Lung (tissue), 12 donors: ENCODE results near the gene DENND1C. TPM values are rescaled to one million over a fixed set of nuclear protein-coding genes. Genes with fewer than 3 reads are reported as not detected.

Experiments
- ATAC-seq: fragments of 200-7000 bp; cut with Tn5 transposase; one replicate; pipeline ENCODE4 v1.9.1; 2020; ENCODE audit warnings: moderate number of reproducible peaks; ENCODE audit not compliant: insufficient read depth, low FRiP score
- DNase-seq, 3 donors: peaks; one replicate each; pipeline ENCODE4 v3.0.0-alpha.2; 2013 to 2017
- H3K27ac ChIP-seq, 2 donors: one replicate each; pipeline ENCODE4 v1.5.1; 2013; ENCODE audit warnings: mild to moderate bottlenecking in 2 of 2, moderate library complexity in 2 of 2, control low read depth in 1 of 2, inconsistent platforms in 1 of 2, low read depth in 1 of 2, low read length in 1 of 2
- H3K27me3 ChIP-seq, 3 donors: one replicate each; pipeline ENCODE4 v1.5.1; 2013; ENCODE audit warnings: low read length in 2 of 3; ENCODE audit not compliant: control insufficient read depth in 3 of 3, insufficient read depth in 3 of 3
- H3K36me3 ChIP-seq, 4 donors: one replicate each; pipeline ENCODE4 v1.5.1; 2013; ENCODE audit warnings: low read length in 4 of 4, mild to moderate bottlenecking in 1 of 4, moderate library complexity in 1 of 4; ENCODE audit not compliant: control insufficient read depth in 4 of 4, insufficient read depth in 4 of 4
- H3K4me1 ChIP-seq, 5 donors: one replicate each; pipeline ENCODE4 v1.5.1; 2013; ENCODE audit warnings: low read length in 5 of 5, mild to moderate bottlenecking in 2 of 5, moderate library complexity in 1 of 5; ENCODE audit not compliant: control insufficient read depth in 5 of 5, insufficient read depth in 5 of 5
- H3K4me3 ChIP-seq: one replicate; pipeline ENCODE4 v1.5.1; 2013; ENCODE audit warnings: mild to moderate bottlenecking, control low read depth, moderate library complexity
- H3K9ac ChIP-seq, 2 donors: one replicate each; pipeline ENCODE4 v1.5.1; 2013; ENCODE audit warnings: low read length in 2 of 2, control low read depth in 1 of 2; ENCODE audit not compliant: insufficient read depth in 1 of 2
- H3K9me3 ChIP-seq, 4 donors: one replicate each; pipeline ENCODE4 v1.5.1; 2013; ENCODE audit warnings: low read length in 3 of 4, mild to moderate bottlenecking in 1 of 4, moderate library complexity in 1 of 4; ENCODE audit not compliant: control insufficient read depth in 4 of 4, insufficient read depth in 3 of 4
- CTCF ChIP-seq: IDR thresholded peaks from 2 replicates; pipeline ENCODE4 v1.5.1; 2012; ENCODE audit warnings: mild to moderate bottlenecking; ENCODE audit errors: control extremely low read depth, extremely low read depth
- WGBS, 2 donors: extraction: QIAGEN DNeasy Blood & Tissue Kit; methylation state at CpG; one replicate each; pipeline ENCODE4 v1.1.7; 2013; 5-methylcytosine and 5-hydroxymethylcytosine counted together
- polyA plus RNA-seq, 2 donors: library from polyadenylated mRNA; stranded (reverse); fragments of 200-250 nt; gene quantifications; one replicate each; pipeline ENCODE4 v1.2.1, GENCODE V29; 2013
- total RNA-seq, 2 donors: library from RNA; depleted of rRNA in 1 of 2; stranded (reverse); fragments of >200 nt in 1 of 2; gene quantifications; one replicate each; pipeline ENCODE4 v1.2.1, GENCODE V29; 2014 to 2021
- donor health status: control.
- donor health status: control.
- donor health status: Bipolar disorder and iron deficiency.
- donor health status: healthy.
- donor health status: DM: yes; HTN: yes; CAD: no.

The DENND1C gene
- total and polyA plus RNA-seq, 4 donors, result 2.7 to 11.0 (median 9.3) TPM

- DNase-seq, result no peak
Observed at GRCh38 chr19:6521718-6522646, 40.4 kb upstream of the DENND1C start.

GRCh38 chr19:6519289-6519688, 37.7 kb upstream of the DENND1C start:
- H3K27ac ChIP-seq, result no peak overlapping the region
- H3K9ac ChIP-seq, result no peak overlapping the region
- H3K36me3 ChIP-seq, result no peaks in the 10 kb centered on the region
- no peak overlapping the region for H3K4me3 ChIP-seq
- WGBS, 2 donors, result 55 to 64% methylated on average over 2 of the region's 2 CpGs
- ATAC-seq (no peak), DNase-seq (no peak)
- no peaks in the 10 kb centered on the region for H3K27me3 ChIP-seq
- H3K9me3 ChIP-seq, result no peaks in the 10 kb centered on the region
- peaks cover 0 to 10% (median 2%) of the 10 kb centered on the region in 5 donors for H3K4me1 ChIP-seq
- no peak for TF ChIP-seq CTCF

More at GRCh38 chr19:6521718-6522646, 40.4 kb upstream of the DENND1C start:
- no peak overlapping the region for H3K4me3 ChIP-seq
- ATAC-seq, result no peak
- no peak overlapping the region for H3K9ac ChIP-seq
- no peaks in the 10 kb centered on the region for H3K27me3 ChIP-seq
- no peaks in the 10 kb centered on the region for H3K9me3 ChIP-seq
- no peaks in the 10 kb centered on the region for H3K36me3 ChIP-seq
- H3K27ac ChIP-seq, result no peak overlapping the region
- no peak for TF ChIP-seq CTCF
- WGBS, 2 donors, result 64% methylated on average over 20 of the region's 20 CpGs
- peaks cover 0 to 6% (median 2%) of the 10 kb centered on the region in 5 donors for H3K4me1 ChIP-seq

GRCh38 chr19:6518145-6518911, 36.7 kb upstream of the DENND1C start:
- WGBS, 2 donors, result 36 to 40% methylated on average over 14 of the region's 14 CpGs
- Histone ChIP-seq H3K4me3 (no peak overlapping the region), H3K9ac (no peak overlapping the region), H3K4me1 (peaks cover 0 to 8% (median 2%) of the 10 kb centered on the region in 5 donors), H3K9me3 (no peaks in the 10 kb centered on the region), H3K27me3 (no peaks in the 10 kb centered on the region), H3K36me3 (no peaks in the 10 kb centered on the region), H3K27ac (no peak overlapping the region)
- TF ChIP-seq CTCF, result no peak
- no peak for ATAC-seq
- DNase-seq, result no peak
